Activated CD4-positive, alpha-beta T cell treated with anti-CD3 and anti-CD28 coated beads for 48 hours (primary cell): ENCODE measurements around the gene GLOD5.
"Not testable (repeated sequence)": the region's sequence is repeated elsewhere in the genome, so short reads cannot be mapped to it uniquely, and the experiment has no call there.

Experiments used
- DNase-seq: peaks from one replicate; pipeline ENCODE4 v3.0.0-alpha.2; 2020

The GLOD5 gene

DNA sequence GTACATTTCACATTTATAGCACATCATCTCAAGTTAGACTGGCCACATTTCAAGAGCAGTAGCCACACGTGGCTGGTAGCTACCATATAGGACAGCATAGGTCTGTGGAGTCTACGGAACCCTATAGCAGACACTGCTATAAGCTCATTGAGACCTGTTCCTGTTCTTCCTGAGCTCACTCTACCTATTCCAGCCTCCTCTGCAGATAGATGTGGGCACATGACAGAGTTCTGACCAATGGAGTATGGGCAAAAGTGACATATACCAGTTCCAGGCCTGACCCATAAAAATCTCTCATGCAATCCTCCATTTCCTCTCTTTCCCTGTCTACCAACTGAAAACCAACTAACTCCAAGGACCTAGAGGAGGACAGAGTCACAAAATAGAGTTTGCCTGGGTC is 36.8 kb downstream of the GLOD5 start:
- DNase-seq, result no peak

DNA sequence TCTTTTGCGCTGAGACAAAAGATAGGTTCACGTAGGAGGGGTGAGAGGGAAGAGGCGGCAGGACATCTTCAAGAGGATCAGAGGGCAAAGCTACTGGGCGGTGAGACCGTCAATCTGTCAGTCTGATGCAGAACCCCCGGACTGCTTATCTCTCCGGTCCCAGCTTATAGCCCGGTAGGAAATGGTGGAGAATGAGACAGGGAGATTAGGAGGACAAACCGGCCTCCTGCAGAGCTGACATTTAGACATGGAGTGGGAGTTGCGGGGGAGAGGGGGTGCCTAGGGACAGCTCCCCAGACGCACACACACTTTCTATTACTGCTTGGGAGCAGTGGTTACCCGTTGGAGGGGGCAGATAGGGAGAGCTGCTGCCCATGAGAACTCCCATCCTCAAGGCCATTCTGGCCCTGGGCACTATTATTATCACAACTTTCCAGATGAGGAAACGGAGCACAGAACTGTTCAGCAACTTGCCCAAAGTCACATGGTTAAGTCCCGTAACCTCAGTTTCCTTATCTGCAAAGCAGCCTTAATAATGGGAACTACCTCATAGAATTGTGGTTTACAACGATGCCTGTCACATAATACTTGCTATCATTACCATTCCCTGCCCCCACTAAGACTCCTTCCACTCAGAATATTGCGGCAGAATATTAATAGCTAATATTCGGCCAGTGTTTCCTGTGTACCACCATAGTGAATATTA is 39.2 kb downstream of the GLOD5 start:
- no peak for DNase-seq

DNA sequence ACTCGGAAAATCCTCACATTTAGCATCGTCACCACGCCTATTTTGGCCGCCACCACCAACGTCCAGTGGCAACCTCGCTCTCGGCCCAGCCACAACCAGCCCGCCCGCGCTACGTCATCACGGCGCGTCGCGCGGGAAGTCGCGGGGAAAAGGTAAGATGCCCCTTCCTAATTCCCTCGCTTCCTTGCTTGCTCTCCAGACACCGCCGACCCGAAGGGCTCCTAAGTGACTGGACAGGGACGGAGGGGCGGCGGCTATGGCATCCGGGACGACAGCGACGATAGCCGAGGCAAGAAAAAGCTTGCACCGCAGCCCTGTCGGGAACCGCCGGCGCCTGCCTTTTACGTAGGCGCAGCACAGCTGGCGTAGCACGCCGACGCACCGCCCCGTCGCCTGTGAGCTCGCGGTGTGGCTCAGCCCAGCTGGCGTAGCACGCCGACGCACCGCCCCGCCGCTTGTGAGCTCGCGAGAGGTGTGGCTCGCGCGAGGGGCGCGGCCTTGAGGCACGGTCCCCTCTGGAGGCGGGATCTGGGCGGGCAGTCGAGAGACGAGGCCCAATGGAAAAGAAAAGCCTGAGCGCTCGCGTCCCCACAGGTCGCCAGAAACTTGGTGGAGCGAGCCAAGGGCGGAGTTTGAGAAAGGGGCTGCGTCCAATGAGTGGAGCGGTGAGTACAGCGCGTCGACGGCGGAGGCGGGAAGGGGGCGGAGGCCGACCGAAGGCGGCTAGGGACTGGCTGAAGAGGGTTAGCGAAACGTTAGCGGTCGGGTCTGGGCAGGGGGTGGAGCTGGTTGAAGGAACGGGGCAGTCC is 39.9 kb downstream of the GLOD5 start, which contains the start of gene HDAC6:
Gene HDAC6, plus strand, starts transcription at position 788 of the 809 bp plus-strand sequence. CDS start 626 bp downstream, outside the sequence.
- DNase-seq, result peak; percentile 96

DNA sequence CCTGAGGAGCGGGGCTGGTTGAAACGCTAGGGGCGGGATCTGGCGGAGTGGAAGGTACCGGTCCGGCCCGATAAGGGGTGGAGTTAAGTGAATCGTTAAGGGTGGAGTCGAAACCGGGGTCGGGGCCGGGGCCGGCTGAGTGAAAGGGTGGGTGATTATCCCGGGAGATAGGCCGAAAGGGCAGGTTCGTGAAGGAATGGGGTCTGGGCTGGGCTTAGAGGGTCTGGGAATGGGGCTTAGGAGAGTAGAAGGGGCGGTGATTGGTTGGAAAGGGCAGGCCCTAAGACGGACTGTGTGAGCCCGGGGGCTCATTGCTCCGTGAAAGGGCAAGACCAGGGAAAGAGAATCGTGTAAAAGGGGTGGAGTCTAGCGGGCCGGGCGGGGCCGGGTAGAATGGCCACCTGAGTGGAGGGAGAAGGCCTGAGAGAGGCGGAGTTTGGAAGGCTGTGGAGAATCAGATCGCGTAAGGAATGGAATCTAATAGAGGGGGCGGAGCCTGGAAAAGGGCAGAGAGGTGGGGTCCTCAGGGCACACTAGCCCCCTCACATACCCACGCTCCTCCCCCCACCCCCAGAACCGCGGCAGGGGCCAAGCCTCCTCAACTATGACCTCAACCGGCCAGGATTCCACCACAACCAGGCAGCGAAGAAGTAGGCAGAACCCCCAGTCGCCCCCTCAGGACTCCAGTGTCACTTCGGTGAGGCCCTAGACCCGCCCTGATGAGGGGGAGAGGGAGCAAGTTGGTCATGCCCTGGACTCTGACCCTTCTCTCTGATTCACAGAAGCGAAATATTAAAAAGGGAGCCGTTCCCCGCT is 40.8 kb downstream of the GLOD5 start:
- peak; percentile 81 for DNase-seq

DNA sequence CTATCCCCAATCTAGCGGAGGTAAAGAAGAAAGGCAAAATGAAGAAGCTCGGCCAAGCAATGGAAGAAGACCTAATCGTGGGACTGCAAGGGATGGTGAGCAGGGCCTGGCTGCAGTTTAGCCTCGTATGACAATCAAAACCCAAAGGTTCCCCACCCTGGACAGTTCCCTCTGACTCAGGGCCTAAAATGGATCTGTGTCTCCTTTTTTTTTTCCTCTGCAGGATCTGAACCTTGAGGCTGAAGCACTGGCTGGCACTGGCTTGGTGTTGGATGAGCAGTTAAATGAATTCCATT is 41.3 kb downstream of the GLOD5 start:
- DNase-seq, result no peak

DNA sequence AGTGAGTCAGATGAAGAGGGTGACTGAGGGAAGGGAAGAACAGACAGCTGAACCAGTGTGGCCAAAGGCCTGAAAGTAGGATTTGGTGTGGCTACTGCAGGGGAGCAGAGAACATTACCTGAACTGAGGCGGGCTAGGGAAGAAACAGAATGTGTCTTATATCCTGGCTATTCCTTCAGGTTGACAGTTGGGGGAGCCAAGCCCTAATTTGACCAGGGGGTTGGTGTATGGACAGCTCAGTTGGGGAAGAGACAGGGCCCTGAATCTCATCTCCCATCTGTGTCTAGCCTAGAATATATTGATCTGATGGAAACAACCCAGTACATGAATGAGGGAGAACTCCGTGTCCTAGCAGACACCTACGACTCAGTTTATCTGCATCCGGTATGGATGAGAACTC is 44.5 kb downstream of the GLOD5 start:
- DNase-seq, result no peak

DNA sequence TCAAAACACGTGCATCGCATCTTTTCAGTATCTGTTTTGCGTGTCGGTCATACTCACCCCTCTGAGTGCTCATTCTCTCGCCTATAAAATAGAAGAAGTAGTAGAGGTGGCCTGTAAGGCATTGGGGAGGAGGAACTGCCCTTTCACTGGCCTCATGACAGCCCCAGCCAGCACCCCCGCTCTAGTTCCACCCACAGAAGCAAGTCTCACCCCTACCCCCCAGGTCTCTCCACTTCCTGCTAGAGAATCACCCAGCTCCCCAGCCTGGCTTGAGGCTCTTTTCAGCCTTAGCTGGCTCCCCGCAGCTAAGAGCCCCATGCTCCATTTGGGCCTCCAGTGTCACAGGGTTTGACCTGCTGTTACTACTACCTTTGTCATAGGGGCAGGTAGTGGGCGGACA is 52.1 kb downstream of the GLOD5 start:
- DNase-seq, result no peak

DNA sequence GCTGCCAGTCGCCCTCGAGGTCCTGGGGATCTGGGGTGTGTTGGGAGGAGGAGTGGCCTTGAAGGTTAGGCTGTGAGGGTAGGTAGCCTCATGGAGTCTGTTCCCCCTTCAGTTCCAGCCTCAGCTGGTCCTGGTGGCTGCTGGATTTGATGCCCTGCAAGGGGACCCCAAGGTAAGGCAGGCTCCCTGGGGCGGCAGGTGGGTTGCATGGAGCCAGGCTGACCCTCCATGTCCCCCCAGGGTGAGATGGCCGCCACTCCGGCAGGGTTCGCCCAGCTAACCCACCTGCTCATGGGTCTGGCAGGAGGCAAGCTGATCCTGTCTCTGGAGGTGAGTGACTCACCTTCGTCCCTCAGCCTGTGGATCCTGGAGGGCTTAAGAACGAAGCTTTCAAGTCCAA is 53.2 kb downstream of the GLOD5 start:
- no peak for DNase-seq

DNA sequence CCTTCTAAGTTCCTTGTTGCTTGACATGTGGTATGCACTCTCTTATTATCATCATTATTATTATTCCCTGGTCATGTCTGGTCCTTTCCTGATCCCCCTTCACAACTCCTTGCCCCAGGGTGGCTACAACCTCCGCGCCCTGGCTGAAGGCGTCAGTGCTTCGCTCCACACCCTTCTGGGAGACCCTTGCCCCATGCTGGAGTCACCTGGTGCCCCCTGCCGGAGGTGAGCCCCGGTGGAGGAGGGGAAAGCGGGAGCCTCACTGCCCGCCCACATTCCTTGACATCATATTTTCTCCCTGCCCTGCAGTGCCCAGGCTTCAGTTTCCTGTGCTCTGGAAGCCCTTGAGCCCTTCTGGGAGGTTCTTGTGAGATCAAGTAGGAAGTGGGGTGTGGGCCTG is 53.7 kb downstream of the GLOD5 start:
- no peak for DNase-seq

DNA sequence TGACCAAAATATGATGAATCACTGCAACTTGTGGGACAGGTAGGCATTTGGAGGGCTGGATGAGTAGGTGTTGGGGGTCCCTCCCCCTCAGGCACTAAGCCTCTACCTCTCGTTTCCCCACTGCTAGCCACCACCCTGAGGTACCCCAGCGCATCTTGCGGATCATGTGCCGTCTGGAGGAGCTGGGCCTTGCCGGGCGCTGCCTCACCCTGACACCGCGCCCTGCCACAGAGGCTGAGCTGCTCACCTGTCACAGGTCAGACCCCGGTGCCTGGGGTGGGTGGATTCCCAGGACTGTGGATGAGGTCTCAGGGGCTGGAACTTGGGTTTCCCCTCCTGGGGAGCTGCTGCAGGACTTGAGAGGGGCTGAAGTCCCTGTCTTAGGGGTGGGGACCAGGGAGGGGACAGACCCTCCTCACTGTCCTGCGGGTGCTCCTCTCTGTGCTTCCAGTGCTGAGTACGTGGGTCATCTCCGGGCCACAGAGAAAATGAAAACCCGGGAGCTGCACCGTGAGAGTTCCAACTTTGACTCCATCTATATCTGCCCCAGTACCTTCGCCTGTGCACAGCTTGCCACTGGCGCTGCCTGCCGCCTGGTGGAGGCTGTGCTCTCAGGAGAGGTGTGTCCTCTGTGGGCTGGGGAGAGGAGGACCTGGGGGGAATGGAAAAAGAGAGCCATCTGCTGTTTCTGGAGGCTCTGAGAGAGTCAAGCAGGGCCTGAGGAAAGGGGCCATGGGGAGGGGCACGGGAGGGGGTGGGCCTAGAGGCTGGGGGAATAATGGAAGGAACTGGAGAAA is 54.7 kb downstream of the GLOD5 start:
- DNase-seq, result no peak

DNA sequence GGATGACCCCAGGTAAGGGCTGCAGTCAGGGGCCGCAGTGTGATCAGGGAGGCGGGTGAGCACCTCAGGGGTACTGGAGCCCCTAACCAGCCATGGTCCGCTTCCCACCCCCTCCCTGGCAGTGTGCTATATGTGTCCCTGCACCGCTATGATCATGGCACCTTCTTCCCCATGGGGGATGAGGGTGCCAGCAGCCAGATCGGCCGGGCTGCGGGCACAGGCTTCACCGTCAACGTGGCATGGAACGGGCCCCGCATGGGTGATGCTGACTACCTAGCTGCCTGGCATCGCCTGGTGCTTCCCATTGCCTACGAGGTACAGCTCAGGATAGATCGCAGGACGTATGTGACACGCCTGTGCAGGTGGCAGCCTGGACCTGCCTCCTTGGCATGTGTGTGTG is 56.6 kb downstream of the GLOD5 start:
- DNase-seq, result no peak

DNA sequence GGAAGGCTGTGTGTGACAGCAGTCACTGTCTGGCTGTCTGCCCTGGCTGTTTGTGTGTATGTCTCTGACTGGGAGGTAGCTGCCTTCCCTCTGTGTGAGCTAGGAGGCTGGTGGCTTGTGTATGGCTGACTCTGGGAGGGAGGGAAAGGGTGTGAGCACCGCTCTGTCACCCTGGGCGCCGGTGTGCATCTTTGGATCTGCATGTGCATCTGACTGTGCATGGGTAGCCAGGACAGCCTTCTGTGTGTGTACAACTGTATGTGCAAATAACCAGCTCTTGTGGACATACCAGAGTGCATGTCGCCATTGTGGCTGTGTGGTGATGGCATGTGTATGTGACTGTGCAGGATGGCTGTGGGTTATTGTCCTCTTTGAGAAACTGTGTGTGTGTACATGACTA is 57.3 kb downstream of the GLOD5 start:
- DNase-seq, result no peak

DNA sequence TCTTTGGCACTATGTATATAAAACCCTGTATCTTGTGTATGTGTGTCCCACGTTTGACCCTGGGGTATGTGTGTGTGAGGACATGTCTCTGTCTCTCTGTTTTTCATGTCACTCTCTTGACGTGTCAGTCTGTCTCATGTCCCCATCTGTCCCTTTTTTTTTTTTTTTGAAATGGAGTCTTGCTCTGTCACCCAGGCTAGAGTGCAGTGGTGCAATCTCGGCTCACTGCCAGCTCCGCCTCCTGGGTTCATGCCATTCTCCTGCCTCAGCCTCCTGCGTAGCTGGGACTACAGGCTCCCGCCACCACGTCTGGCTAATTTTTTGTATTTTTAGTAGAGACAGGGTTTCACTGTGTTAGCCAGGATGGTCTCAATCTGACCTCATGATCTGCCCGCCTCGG is 57.8 kb downstream of the GLOD5 start:
- not testable (repeated sequence) for DNase-seq

DNA sequence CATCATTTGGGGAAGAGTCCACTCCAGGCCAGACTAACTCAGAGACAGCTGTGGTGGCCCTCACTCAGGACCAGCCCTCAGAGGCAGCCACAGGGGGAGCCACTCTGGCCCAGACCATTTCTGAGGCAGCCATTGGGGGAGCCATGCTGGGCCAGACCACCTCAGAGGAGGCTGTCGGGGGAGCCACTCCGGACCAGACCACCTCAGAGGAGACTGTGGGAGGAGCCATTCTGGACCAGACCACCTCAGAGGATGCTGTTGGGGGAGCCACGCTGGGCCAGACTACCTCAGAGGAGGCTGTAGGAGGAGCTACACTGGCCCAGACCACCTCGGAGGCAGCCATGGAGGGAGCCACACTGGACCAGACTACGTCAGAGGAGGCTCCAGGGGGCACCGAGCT is 61.5 kb downstream of the GLOD5 start:
- DNase-seq, result no peak
